HT-29 (cell line): Measurements from ENCODE around the gene SLC38A2. TPM values are rescaled to one million over a fixed set of nuclear protein-coding genes. Genes with fewer than 3 reads are reported as not detected.
A peak's percentile ranks its signal among the peaks of the same experiment; 100 is the strongest.

Experiments
- DNase-seq: peaks from one replicate; pipeline ENCODE4 v3.0.0-alpha.2; 2015; ENCODE audit warnings: low spot score
- total RNA-seq: library from RNA; depleted of rRNA; stranded (reverse); fragments of >200 nt; shearing (Covaris generic); gene quantifications from 2 replicates; pipeline ENCODE4 v1.2.3, GENCODE V29; 2014

SLC38A2 gene
- total RNA-seq, 1 experiment from 2014 or later = 67.9 TPM

GRCh38 chr12:46376579-46376978 lies 4.0 kb upstream of the SLC38A2 start:
- DNase-seq = no peak

- no peak for DNase-seq
These were observed 2.1 kb upstream of the SLC38A2 start for GRCh38 chr12:46374711-46375110.

- DNase-seq = no peak
These were observed 1.7 kb upstream of the SLC38A2 start for GRCh38 chr12:46374310-46374709.

- DNase-seq = peak; percentile 51
These were observed 1.0 kb upstream of the SLC38A2 start for GRCh38 chr12:46373301-46374296.

- DNase-seq = peak; percentile 67
These were observed 642 bp downstream of the SLC38A2 start for GRCh38 chr12:46371718-46372543.

- peak; percentile 88 for DNase-seq
These were observed 1.5 kb downstream of the SLC38A2 start for GRCh38 chr12:46370792-46371717.

- no peak for DNase-seq
These were observed 2.2 kb downstream of the SLC38A2 start for GRCh38 chr12:46370380-46370734.

GRCh38 chr12:46369474-46370379 lies 2.8 kb downstream of the SLC38A2 start:
- DNase-seq = no peak

- no peak for DNase-seq
These were observed 3.5 kb downstream of the SLC38A2 start for GRCh38 chr12:46369095-46369473.

- no peak for DNase-seq
These were observed 3.9 kb downstream of the SLC38A2 start for GRCh38 chr12:46368684-46369083.

- no peak for DNase-seq
These were observed 4.4 kb downstream of the SLC38A2 start for GRCh38 chr12:46368138-46368537.

GRCh38 chr12:46367351-46368029 lies 5.1 kb downstream of the SLC38A2 start:
- DNase-seq = no peak

- DNase-seq = no peak
These were observed 5.8 kb downstream of the SLC38A2 start for GRCh38 chr12:46366771-46367170.

GRCh38 chr12:46365951-46366379 lies 6.6 kb downstream of the SLC38A2 start:
- peak; percentile 35 for DNase-seq

GRCh38 chr12:46364777-46365580 lies 7.6 kb downstream of the SLC38A2 start:
- DNase-seq = peak; percentile 81

GRCh38 chr12:46364300-46364696 lies 8.3 kb downstream of the SLC38A2 start:
- no peak for DNase-seq

GRCh38 chr12:46363582-46364299 lies 8.8 kb downstream of the SLC38A2 start:
- DNase-seq = no peak
